NCI-H128 (cell line): ENCODE data around the gene MYLK.
A peak's percentile ranks its signal among the peaks of the same experiment; 100 is the strongest.

Source experiments
- DNase-seq: peaks from one replicate; lab custom pipeline; 2025; ENCODE audit not compliant: unreplicated experiment; lab: John Stamatoyannopoulos, UW

MYLK gene

DNA sequence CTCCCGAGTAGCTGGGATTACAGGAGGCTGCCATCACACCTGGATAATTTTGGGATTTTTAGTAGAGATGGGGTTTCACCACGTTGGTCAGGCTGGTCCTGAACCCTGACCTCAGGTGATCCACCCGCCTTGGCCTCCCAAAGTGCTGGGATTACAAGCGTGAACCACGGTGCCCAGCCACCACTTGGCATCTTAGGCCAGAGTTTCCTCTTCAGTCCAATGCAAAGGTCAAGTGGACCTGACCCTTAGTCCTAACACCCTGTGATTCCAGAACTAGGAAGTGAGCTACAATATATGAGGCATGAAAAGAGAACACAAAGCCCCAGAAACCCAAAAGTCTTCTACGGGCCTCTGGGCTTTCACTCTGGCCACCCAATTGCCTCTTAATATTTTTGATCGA is 5.3 kb downstream of the MYLK start:
- no peak for DNase-seq

DNA sequence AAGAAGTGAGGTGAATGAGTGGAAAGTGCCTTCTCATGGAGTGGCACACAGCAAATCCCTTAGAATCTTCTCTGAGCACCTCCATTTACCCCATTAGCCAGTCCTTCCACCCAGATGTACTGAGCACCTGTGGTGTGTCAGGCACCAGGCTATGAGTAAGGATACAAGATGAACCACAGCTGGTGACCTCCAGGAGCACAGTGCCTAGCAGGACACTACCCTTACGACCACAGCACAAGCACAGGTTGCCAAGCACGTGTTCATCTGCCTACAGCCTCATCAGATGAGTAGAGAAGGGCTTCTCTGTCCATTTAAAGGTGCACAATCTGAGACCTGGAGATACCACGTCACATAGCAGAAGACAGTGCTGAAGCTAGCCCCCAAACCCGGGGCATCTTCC is 6.2 kb downstream of the MYLK start:
- no peak for DNase-seq

DNA sequence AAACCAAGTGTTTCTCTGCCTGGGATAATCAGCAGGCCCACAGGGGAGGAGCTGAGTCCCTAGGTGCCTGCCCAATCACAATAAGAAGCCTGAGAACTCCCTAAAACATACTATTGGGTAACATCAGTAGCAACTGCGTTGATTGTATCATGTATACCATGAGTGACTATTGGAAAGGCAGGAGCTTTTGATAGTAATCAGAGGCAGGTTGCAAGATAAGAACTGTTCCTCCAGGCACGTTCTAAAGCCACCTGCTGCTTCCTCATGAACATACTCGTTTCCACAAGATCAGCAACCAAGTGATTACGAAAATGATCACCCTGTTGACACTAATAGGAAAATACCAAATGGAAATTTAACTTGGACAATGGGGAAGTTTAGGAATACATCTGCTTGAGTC is 6.7 kb downstream of the MYLK start:
- DNase-seq: no peak

DNA sequence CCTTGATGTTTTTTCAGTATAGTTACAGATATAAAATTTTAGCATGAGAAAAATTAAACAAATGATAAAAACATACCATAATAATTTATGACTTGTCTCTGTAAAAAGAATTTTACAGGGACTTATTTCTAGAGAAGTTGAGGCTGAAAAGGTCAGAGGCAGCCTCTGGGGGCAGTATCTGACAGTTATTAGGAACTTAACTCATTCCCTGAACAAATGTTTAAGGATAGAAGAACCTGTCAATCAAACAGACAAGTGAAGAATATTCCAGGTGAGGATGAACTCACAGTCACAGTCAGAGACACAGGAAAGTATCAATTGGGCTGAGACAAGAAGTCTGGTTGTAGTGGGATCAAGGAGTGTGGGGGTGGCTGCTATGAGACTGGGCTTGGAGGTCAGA is 7.3 kb downstream of the MYLK start:
- no peak for DNase-seq

DNA sequence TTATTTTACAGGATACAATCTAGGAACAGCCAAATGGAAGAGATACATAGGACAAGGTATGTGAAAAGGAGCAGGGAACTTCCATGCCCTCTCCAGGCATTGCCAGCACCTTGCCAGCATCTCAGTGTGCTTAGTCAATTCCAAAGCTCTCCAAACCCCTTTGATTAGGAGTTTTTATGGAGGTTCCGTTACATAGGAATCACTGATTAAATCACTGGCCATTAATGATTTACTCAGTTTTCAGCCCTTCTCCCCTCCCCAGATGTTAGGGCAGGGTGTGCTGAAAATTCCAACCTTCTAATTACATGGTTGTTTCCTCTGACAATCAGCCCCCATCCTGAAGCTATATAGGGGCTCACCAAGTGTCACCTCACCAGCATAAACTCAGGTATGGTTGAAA is 11.5 kb downstream of the MYLK start:
- no peak for DNase-seq

DNA sequence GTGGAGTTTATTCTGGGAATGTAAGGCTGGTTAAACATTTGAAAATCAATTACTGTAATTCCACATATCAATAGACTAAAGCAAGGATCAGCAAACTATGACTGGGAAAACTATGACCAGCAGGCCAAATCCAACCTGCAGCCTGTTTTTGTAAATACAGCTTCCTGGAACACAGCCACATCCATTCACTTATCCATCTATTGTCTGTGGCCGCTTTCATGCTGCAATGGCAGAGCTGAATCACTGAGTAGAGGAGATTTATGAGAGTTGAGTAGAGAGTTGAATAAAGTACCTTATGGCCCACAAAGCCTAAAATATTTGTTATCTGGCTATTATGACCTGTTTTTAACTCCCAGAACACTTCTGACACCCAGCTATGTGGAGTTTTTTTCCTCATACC is 12.2 kb downstream of the MYLK start:
- DNase-seq: peak; percentile 65

DNA sequence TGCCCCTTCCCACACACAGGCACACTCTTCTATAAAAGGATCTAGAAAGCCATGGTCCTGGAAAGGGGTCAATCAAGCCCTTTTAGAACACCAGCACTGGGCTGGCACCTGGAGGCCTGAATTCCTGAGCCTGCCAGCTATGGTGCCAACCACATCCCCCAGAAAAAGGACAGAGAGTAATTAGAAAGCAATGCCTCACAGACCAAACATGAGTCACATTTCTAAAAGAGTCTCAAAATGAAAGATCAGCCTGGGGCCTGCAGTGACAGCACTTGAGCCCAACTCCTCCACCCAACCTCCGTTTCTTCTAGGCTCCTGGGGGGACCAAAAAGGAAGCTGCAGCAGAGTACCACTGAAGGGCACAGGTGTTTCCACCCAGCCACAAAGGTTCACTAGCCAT is 14.1 kb downstream of the MYLK start:
- no peak for DNase-seq

DNA sequence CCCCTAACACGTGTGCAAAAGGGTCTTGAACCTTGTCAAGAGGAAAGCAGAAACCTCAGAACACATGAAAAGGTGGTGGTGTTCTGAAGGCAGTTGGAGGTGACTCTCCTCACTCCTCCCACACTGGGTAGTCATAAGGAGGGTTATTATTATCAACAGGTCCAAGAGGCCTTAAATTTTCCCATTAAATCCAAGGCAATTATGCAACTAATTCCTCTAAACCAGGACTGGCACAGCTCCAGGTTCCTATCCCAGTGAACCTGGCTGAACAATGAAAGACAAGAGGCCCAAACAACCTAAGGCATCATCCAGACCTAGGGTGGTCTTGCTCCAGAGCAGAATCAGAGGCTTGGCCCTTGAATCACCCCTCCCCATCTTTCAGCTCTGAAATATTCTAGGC is 15.0 kb downstream of the MYLK start:
- DNase-seq: no peak

DNA sequence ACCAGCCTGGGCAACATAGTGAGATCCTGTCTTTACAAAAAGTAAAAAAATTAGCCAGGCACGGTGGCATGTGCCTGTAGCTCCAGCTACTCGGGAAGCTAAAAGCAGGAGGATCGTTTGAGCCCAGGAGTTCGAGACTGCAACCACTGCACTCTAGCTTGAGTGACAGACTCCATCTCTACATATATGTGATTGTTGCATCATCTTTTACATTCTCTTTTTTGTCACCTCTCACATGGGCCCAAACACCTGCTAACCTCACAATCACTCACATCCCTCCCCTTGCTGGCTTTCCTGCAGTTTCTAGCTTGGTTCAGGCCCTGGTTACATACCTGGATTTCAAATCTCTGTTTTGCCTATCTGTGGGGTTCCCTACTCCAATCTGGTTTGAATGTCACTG is 19.4 kb downstream of the MYLK start:
- no peak for DNase-seq

DNA sequence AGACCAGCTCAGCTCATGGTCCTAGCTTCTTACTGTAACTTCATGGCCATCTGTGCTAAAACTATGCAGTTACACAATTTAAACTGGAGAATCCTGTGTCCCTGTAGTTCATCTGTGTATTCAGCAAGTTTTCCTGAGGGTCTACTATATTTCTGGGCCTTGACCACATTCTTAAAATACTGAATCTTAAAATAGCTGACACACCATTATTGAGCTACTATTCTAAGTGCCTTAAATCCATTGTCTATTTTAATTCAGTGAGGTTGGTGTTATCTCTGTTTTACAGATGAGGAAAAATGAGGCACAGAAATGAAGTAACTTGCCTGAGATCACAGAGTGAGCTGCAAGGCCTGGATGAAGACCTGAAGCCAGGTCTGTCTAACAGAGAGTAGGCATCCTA is 22.0 kb downstream of the MYLK start:
- no peak for DNase-seq

DNA sequence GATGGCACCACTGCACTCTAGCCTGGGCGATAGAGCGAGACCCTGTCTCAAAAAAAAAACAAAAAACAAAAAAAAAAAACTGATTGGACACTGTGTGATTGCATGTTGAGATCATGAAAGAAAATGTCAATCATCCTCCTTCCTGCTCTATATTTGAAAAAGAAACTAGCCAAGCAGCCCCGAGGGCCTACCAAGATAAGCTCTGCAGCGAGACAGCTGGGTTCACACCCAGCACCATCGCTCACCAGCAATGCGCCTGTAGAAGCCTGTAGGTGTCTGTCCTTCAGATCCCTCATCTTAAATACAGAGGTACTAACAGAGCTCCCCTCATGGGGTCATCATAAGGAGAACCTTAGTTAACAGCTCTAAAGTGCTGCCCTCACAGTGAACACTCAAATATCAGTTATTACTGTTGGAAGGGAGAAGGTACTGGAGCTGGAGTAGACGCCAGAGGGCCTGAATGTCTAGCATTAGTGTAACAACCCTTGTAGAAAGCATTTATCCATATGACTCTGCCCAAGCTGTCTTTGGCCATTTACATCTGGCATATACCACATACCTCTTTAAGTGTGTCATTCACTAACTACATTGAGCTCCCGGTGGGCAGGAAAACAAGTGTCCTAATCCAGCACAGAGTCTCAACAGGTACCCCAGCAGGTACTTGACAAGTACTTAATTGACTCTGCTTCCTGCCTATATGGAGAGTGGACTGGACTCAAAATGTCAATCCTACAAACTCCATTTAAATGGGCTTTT is 22.9 kb downstream of the MYLK start:
- no peak for DNase-seq

DNA sequence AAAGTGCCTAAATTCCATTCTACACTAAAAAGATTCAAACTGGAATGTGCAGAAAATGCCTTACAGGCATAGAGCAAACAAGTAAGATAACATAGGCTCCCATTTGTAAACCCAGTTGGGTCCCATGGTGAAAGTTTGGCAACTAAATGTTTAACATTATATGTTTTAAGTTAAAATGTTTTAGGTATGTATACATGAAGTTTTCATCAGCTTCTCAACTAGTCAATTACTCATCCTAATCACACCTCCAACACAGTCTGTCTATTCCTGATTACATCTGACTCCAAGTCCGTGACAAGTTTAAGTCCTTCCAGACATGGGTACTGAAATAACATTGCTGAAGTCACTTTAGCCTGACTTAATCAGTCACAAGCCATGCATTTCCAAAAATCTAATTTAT is 25.0 kb downstream of the MYLK start:
- no peak for DNase-seq

DNA sequence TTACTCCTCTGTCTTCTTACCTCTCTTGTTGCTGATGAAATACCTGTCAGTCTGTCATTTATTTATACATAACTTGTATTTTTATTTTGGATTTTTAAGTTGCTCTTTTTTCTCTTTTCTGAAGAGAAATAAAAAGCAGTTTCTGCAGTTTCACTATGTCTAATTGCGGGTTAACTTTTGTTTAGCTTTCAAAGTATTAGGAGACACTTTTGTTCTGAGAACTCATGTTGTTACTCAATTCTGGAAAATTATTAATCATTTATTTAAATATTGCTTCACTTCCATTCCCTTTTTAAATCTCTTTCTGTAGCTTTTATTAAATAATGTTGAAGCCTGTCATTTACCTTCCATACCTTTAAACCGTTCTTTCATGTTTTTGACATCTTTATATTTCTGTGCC is 29.2 kb downstream of the MYLK start:
- no peak for DNase-seq

DNA sequence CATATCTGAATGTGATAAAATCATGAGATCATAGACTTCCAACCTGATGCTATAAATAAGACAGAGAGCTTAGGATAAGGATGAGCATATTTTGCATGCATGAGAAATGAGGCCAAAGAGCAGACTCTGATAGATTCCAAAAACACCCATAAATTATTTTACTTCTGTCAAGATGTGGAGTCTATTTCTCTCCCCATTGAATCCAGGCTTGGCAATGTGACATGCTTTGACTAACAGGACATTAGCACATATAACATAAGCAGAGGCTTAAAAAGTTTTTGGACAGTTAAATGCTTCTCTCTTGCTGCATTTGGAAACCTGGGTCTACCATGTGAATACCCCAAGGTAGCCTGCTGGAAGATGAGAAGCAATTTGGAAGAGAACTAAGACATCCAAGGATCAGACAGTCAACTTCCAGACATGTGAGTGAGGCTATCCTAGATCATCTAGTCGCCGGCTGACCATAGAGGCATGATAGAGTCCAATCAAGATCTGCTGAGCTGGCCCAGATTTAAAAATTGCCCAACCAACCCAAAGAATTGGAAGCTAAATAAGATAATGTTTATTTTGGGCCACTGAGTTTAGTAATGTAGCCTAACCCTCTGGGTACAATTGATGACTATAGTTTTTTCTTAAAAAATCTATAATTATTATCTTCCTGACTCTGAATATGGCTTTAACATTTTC is 30.3 kb downstream of the MYLK start:
- DNase-seq: no peak

DNA sequence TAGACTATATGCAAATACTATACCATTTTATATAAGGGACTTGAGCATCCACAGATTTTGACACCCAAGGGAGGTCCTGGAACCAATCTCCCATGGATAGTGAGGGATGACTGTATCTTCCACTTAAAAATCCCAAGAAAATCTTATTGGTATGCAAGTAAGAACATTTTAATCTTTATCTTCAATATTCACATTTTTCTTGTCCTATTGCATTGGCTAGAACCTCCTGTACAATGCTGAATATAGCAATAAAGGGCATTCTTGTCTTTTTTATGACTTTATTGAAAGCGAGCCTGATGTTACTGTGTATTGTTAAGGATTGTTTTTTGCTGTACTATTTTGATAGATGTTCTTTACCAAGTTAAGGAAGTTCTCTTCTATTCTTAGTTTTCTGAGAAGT is 36.9 kb downstream of the MYLK start:
- no peak for DNase-seq

DNA sequence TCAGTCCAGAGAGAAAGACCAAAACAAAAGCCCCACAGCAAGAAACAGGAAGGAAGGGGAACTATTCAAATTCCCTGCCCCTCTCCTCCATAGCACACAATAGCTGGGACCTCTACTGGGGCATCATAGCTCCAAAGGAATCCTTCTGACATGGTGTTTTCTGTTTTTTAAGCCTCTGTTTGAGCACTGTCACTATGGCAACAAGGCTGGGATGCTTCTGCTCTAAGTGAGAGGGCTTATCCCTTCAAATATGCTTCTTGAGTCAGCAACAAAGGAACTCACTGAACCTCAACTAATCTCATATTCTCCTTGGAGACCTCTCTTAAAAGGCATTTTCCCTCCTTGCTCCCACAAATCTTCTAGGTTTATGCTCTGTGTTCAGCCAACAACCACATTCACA is 40.5 kb downstream of the MYLK start:
- DNase-seq: no peak

DNA sequence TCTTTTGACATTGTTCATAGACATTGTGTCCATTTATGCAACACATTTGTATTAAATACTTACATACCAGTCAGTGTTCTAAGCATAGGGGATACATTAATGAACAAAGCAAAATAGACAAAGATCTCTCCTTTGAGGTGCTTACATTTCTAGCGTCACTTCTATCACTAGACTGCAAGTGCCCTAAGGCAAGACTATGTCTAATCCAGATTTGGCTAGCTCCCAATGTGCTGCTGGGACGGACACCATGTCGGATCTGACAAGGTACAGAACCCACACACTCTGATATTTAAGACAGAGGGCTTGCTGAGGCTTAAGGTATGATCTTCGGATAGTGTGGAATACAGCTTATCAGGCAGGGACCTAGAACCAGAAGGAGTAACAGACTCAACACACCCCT is 41.4 kb downstream of the MYLK start:
- DNase-seq: no peak

DNA sequence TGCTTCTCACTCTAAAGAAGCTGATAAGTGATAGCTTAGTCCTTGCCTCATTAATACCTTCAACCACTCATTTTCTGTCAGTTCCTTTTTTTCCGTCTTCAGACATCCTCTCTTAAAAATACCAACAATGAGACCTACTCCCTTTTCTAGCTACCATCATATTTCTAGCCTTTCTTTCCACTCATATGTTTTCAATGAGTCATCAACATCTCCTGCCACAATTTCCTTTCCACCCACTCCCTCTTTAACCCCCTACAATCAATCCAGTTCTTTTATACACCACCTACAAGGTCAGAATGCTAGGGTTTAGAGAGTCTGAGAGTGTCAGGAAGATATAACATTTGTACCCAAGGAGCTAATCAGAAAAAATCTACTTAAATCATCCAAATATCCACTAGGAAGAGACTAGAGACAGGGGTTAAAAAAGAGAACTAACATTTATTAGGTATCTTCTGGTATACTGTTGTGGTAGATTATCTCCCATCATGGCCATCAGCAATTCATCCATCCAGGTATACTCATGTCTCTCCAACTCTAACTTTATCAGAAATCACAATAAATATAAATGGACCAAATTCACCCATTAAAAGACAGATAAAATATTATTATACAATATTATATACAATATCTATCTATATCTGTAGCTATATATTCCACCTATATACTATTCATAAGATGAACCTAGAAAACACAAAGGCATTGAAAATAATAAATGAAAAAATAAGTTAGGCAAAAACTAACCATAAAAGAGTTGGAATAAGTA is 42.5 kb downstream of the MYLK start:
- DNase-seq: no peak

DNA sequence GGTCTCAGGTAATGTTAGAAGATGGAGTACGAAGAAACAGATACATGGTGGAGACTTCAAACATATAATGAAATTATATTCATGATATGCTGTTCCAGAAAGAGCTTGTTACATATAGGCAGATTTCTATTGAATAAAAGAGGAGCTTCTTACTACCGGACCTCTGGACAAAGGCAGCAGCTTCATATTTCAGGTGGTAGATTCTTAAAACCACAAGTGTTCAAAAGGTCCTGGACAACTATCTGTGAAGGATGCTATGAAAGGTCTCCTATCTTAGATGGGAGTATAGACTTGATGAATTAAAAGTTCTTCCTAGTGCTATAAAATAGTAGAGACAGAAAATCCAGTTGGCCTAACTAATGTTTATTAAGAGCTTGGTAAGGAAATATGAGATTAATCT is 43.2 kb downstream of the MYLK start:
- no peak for DNase-seq

DNA sequence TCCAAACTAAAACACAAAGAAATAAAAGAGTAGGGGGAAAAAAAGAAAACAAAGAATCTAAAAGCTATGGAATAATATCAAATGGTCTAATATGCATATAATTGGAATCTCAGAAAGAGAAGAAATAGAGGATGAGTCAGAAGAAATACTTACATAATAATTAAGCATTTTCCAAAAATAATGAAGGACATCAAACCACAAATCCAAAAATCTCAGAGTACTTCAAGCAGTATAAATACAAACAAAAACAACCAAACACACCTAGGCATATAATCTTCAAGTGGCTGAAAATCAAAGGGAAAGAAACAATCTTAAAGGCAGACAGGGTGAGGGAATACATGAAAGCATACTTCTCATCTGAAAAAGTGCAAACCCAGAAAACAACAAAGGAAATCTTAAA is 46.3 kb downstream of the MYLK start:
- DNase-seq: no peak

DNA sequence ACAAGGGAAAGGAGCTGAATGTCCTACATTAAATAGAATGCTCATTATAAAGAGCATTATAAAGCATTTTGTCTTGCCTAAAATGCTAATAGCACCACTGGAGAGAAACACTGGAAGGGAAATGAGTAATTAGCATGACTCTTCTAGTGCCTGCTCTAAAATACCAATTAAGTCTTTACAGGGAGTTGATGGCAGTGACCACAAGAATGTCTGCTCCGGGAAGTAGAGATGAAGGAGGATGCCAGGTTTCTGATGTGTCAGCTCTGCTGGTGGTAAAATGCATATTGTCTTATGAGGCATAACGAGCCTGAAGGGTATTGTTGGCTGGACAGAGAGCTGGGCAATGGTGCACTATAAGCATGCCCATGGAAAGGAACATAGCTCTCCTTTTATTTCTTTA is 49.5 kb downstream of the MYLK start:
- no peak for DNase-seq

DNA sequence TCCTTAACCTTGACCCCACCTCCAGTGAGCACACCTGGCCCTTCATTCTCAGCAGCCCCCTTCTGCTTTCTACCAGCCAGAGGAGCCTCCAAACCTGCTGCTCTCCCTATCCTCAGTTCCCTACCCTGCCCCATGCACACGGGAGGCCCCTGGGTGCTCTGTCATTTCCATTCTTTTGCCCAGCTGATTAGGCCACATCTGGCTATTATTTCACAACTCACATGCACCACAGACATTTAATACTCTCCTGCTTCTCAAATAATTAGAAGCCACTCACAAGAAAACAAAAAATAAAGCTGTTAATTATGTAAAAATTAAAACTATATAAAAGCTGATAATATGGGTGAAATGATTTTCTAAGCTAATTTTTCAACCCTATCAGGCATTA is 50.7 kb downstream of the MYLK start:
- no peak for DNase-seq
